GM19372 (cell line): ENCODE results near the gene IMMP2L.

Source experiments
- ATAC-seq: cut with Tn5 transposase; IDR thresholded peaks from one replicate; pipeline ENCODE4 v1.9.1; 2021; ENCODE audit warnings: mild to moderate bottlenecking, low read depth, moderate library complexity; ENCODE audit not compliant: unreplicated experiment

IMMP2L gene

GRCh38 chr7:111067682-111068081 lies 494.6 kb downstream of the IMMP2L start:
- ATAC-seq, result no peak

GRCh38 chr7:111067251-111067650 lies 495.0 kb downstream of the IMMP2L start:
- no peak for ATAC-seq

- no peak for ATAC-seq
Measured at GRCh38 chr7:111063166-111063565, 499.1 kb downstream of the IMMP2L start.

- ATAC-seq, result no peak
Measured at GRCh38 chr7:111059833-111060232, 502.5 kb downstream of the IMMP2L start.

- no peak for ATAC-seq
Measured at GRCh38 chr7:111057066-111057465, 505.2 kb downstream of the IMMP2L start.

GRCh38 chr7:111056371-111056770 lies 505.9 kb downstream of the IMMP2L start:
- ATAC-seq, result no peak

- no peak for ATAC-seq
Measured at GRCh38 chr7:111053035-111053434, 509.3 kb downstream of the IMMP2L start.

GRCh38 chr7:111051832-111052231 lies 510.5 kb downstream of the IMMP2L start:
- ATAC-seq, result no peak

GRCh38 chr7:111050875-111051416 lies 511.3 kb downstream of the IMMP2L start:
- ATAC-seq, result no peak

- no peak for ATAC-seq
Measured at GRCh38 chr7:111049971-111050680, 512.2 kb downstream of the IMMP2L start.

GRCh38 chr7:111047595-111047994 lies 514.7 kb downstream of the IMMP2L start:
- no peak for ATAC-seq

GRCh38 chr7:111045449-111045848 lies 516.8 kb downstream of the IMMP2L start:
- no peak for ATAC-seq

- ATAC-seq, result peak; percentile 81
Measured at GRCh38 chr7:111043561-111043960, 518.7 kb downstream of the IMMP2L start.

- ATAC-seq, result no peak
Measured at GRCh38 chr7:111042842-111043241, 519.5 kb downstream of the IMMP2L start.

- no peak for ATAC-seq
Measured at GRCh38 chr7:111041577-111041976, 520.7 kb downstream of the IMMP2L start.

GRCh38 chr7:111038185-111038584 lies 524.1 kb downstream of the IMMP2L start:
- no peak for ATAC-seq

GRCh38 chr7:111031916-111032315 lies 530.4 kb downstream of the IMMP2L start:
- ATAC-seq, result no peak

GRCh38 chr7:111030336-111030735 lies 532.0 kb downstream of the IMMP2L start:
- ATAC-seq, result no peak

GRCh38 chr7:111029574-111030251 lies 532.6 kb downstream of the IMMP2L start:
- ATAC-seq, result peak; percentile 54

GRCh38 chr7:111029141-111029572 lies 533.1 kb downstream of the IMMP2L start:
- peak; percentile 18 for ATAC-seq

GRCh38 chr7:111027396-111027795 lies 534.9 kb downstream of the IMMP2L start:
- ATAC-seq, result no peak

- no peak for ATAC-seq
Measured at GRCh38 chr7:111026806-111027205, 535.5 kb downstream of the IMMP2L start.
